HEK293T (cell line): ENCODE measurements around the gene TMEM131L.

Experiments used
- BHLHE40 ChIP-seq: fragments of 450-650 bp; IDR thresholded peaks from 2 replicates; pipeline ENCODE4 v1.6.1; 2016; ENCODE audit warnings: mild to moderate bottlenecking, moderate library complexity, borderline replicate concordance
- FOXK2 ChIP-seq: fragments of 450-650 bp; IDR thresholded peaks from 2 replicates; pipeline ENCODE4 v1.6.1; 2016; ENCODE audit warnings: mild to moderate bottlenecking
- TARDBP ChIP-seq: fragments of 450-650 bp; IDR thresholded peaks from 2 replicates; pipeline ENCODE4 v1.6.1; 2016

- TF ChIP-seq FOXK2, result no peak
- TF ChIP-seq BHLHE40, result no peak
- no peak for TF ChIP-seq TARDBP
Measured at GRCh38 chr4:153669838-153670237, 203.7 kb downstream of the TMEM131L start.
